GM06990 (cell line): Measurements from ENCODE around the gene COL3A1.

Experiments
- DNase-seq: peaks from one replicate; pipeline ENCODE4 v3.0.0-alpha.2; 2011; ENCODE audit not compliant: insufficient read length; ENCODE audit errors: extremely low read depth
- H3K27me3 ChIP-seq: replicated peaks from 2 replicates; pipeline ENCODE4 v1.6.0; 2011; ENCODE audit warnings: low read length; ENCODE audit not compliant: control insufficient read depth, insufficient read depth
- H3K36me3 ChIP-seq: 2 replicates; pipeline ENCODE4 v1.5.1; 2011; ENCODE audit warnings: low read length; ENCODE audit not compliant: control insufficient read depth, insufficient read depth
- H3K4me3 ChIP-seq: replicated peaks from 2 replicates; pipeline ENCODE4 v1.5.1; 2011; ENCODE audit warnings: low read depth, mild to moderate bottlenecking, control low read depth, low read length
- TF ChIP-seq, protein P1 (sequence below): IDR thresholded peaks from 2 replicates; pipeline ENCODE4 v1.5.1; 2011; ENCODE audit warnings: low read length, control low read depth, mild to moderate bottlenecking, inconsistent platforms; ENCODE audit not compliant: insufficient read depth, poor library complexity, severe bottlenecking

The COL3A1 gene

DNA sequence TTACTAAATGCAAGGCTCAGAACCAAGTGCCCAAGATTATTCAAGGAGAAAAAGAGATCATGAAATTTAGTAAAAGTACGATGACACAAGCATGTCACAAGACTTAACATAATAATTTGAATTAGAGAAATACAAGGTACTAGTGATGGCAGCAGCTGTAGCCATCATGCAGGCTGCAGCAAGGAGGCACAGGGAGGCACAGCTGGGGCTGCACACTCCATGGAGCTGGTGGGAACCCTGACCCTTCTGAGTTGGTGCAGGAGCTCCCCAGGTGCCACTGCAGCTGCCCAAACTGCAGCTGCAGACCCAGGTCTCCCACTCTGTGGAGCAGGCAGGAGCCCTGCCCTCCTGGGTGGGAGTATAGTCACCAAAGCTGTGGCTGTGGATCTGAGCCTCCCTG lies 46.0 kb downstream of the COL3A1 start:
- TF ChIP-seq, protein P1, sequence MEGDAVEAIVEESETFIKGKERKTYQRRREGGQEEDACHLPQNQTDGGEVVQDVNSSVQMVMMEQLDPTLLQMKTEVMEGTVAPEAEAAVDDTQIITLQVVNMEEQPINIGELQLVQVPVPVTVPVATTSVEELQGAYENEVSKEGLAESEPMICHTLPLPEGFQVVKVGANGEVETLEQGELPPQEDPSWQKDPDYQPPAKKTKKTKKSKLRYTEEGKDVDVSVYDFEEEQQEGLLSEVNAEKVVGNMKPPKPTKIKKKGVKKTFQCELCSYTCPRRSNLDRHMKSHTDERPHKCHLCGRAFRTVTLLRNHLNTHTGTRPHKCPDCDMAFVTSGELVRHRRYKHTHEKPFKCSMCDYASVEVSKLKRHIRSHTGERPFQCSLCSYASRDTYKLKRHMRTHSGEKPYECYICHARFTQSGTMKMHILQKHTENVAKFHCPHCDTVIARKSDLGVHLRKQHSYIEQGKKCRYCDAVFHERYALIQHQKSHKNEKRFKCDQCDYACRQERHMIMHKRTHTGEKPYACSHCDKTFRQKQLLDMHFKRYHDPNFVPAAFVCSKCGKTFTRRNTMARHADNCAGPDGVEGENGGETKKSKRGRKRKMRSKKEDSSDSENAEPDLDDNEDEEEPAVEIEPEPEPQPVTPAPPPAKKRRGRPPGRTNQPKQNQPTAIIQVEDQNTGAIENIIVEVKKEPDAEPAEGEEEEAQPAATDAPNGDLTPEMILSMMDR: no peak
- DNase-seq: no peak
- H3K36me3 ChIP-seq: no peaks in the 10 kb centered on the region
- H3K27me3 ChIP-seq: no peaks in the 10 kb centered on the region
- no peak overlapping the region for H3K4me3 ChIP-seq

DNA sequence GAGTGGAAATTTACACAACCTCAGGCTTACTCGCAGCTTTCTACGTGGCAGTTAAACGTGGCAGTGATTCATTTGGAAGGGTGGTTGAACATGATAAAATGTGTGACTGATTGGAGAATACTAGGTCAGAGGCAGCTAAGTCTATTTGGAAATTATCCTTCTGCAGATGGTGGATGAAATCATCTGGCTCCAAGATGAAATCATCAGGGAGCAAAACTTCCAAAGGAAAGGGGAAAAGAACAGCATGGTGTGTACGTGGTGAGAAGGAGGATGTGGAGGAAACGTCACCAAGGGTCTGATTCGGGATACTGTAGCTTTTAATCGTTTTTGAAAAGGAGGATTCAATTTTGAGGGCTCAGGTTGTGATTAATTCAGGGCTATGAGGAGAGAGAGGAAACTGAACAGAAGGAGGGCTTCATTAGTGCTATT lies 47.9 kb downstream of the COL3A1 start:
- TF ChIP-seq, protein P1: no peak
- Histone ChIP-seq H3K4me3 (no peak overlapping the region), H3K27me3 (no peaks in the 10 kb centered on the region), H3K36me3 (no peaks in the 10 kb centered on the region)
- no peak for DNase-seq

DNA sequence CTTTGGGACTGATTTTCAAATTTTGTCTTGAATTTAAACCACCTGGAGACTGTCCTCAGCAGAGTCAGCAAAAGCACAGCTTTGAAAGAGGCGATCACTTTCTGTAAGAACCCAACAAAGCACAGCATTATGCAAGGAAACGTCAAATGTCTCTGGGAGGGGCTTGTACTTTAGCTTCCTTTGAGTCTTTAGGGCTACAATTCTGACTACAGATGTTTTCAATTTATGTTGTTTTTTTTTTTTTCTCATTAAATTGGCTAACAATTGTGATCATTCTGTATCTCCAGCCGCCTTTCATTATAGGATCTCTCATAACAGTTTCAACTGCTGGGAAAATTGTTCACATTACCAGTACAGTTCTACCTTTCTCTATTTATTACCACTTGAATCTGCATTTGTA lies 48.3 kb downstream of the COL3A1 start:
- no peak for DNase-seq
- no peak overlapping the region for H3K4me3 ChIP-seq
- H3K27me3 ChIP-seq: no peaks in the 10 kb centered on the region
- TF ChIP-seq, protein P1: no peak
- H3K36me3 ChIP-seq: no peaks in the 10 kb centered on the region

DNA sequence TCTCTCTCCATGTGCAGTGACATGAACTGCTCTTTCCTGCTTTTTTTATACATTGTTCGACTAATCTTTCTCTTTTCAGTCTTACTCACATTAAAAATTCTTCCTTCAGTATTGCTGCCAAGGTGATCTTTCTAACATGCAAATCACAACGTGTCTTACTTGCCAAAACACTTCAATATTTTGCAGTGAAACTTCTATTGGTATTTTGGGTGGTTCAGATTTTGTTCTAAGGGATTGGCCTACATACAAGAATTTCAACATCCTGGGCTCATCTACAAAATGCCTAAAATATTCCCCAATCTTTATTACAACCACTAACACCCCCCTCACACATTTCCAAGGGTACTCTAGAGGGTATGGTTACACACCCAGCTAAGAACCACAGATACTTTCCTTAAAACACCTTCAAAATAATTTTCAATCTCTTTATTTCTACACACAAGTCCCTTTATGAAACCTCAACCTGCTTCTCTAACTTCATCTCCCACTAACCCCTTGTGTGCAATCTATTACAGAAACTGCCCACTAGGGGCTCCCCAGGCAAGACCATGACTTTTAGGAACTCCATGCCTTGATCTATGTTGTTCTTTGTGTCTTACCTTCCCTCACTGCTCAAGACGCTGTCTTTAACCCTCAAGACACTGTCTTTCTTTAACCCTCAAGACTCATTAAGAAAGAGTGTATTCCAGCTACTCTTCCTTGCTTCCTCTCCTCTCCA lies 50.9 kb downstream of the COL3A1 start:
- TF ChIP-seq, protein P1: peak; percentile 54
- no peak for DNase-seq
- Histone ChIP-seq H3K36me3 (no peaks in the 10 kb centered on the region), H3K4me3 (no peak overlapping the region), H3K27me3 (no peaks in the 10 kb centered on the region)

DNA sequence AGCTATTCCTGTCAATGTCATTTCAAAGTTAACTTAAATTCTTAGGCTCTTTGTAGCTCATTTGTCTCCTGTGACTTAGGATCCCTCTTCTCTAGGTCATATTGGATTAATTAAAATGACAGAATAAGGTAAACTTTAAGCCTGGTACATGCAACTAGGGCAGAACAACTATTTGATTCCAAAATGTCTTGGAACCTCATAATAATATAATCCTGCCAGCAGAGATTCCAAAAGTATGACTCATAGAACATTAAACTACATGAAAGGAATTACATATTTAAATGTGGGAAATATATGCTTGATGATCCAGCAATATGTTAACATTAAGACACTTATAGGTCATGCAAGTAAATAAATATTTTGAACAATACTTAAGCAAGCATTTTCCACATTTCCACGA lies 63.3 kb downstream of the COL3A1 start:
- Histone ChIP-seq H3K27me3 (no peaks in the 10 kb centered on the region), H3K36me3 (no peaks in the 10 kb centered on the region), H3K4me3 (no peak overlapping the region)
- no peak for DNase-seq
- TF ChIP-seq, protein P1: no peak

DNA sequence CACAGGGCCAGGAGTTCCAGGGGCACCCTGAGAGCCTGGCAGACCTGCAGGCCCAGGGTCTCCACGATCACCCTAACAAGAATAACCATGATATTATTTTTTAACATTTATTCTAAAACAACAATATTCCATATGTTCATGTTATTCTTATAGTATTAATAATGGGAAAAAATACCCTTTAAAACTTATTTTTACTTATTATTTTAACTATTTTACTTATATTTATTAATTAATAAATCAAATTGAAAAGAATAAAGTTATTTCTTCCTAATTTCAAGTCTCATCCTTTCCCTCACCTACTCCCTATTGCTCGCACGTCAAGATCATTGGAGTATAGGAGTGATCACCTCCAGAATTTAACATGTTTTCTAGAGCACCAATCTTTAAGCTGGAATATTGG lies 71.7 kb downstream of the COL3A1 start:
- Histone ChIP-seq H3K27me3 (no peaks in the 10 kb centered on the region), H3K4me3 (no peak overlapping the region), H3K36me3 (no peaks in the 10 kb centered on the region)
- no peak for DNase-seq
- TF ChIP-seq, protein P1: no peak
